ENCODE results near the gene CPTP.

The CPTP gene

DNA sequence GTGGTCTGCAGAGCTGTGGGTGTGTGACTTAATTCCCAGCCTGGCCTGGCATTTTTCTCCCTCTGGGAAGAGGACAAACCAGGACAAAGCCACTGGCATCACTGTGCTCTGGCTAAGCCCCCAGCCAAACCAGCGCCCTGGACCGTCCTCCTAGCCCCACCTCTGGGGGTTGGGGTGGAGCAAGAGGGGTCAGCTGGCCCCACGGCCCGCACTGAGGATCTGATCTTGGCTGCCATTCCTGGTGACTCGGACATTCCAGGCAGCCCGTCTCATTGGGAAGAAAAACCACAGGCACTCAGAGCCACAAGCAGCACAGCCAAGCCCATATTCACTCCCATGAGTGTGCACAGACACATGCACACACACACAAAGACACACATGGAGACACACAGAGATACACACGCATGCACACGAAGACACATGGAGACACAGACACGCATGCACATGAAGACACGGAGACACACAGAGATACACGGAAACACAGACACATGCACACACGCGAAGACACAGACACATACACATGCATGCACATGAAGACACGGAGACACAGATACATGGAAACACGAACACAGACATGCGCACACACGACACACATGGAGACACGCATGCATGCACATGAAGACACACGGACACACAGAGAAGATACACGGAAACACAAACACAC, 36.0 kb downstream of the CPTP start:
- Histone ChIP-seq H3K27me3 (ENCODE audit: control insufficient read depth, insufficient read depth, low read length) (no peaks in the 10 kb centered on the region), H3K36me3 (ENCODE audit: control insufficient read depth, insufficient read depth, low read length) (no peaks in the 10 kb centered on the region), H3K79me2 (no peaks in the 10 kb centered on the region), H3K4me3 (ENCODE audit: low read depth, low read length) (no peak overlapping the region), H2AFZ (no peak overlapping the region), H3K9ac (no peak overlapping the region), H3K4me2 (ENCODE audit: low read length) (no peak overlapping the region), H3K27ac (no peak overlapping the region), H3K4me1 (no peaks in the 10 kb centered on the region), H3K9me3 (ENCODE audit: control insufficient read depth, low read length) (no peaks in the 10 kb centered on the region)
- TF ChIP-seq, protein P1, sequence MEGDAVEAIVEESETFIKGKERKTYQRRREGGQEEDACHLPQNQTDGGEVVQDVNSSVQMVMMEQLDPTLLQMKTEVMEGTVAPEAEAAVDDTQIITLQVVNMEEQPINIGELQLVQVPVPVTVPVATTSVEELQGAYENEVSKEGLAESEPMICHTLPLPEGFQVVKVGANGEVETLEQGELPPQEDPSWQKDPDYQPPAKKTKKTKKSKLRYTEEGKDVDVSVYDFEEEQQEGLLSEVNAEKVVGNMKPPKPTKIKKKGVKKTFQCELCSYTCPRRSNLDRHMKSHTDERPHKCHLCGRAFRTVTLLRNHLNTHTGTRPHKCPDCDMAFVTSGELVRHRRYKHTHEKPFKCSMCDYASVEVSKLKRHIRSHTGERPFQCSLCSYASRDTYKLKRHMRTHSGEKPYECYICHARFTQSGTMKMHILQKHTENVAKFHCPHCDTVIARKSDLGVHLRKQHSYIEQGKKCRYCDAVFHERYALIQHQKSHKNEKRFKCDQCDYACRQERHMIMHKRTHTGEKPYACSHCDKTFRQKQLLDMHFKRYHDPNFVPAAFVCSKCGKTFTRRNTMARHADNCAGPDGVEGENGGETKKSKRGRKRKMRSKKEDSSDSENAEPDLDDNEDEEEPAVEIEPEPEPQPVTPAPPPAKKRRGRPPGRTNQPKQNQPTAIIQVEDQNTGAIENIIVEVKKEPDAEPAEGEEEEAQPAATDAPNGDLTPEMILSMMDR (IDR thresholded peaks at IDR 0.05), result no peak

DNA sequence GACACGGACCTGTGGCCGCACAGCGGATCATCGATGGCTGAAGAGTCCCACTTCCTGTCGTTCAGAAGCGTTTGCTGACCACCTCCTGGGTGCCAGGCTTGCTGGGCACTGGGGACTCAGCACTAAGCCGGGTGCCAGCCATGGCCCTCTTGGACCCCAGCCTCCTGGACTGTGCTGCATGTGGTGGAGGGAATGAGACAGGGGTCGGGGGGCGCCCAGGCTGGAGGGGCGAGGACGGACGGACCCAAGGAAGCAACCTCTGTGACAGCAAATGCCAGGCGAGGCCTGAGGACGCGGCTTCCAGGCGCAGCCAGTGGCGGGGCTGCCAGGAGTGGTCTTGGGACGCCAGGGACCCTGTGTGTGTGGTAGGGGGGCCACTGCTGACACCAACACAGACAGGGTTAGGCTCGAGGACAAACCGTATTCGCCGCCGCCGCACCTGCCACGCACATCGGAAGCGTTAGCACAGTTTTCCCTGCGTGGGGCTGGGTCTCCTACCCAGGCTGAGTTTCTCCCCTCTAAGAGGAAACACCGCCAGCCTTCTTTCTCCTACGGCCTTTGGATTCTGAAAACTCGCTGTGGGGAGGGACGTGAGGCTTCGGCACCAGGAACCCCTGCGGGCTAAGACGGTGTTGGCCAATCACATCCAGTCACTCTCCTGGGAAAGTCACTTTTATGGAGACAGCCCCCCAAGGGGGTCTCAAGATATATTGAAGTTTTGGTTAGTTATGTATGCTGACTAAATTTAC, 36.8 kb downstream of the CPTP start:
- Histone ChIP-seq H3K27ac (no peak overlapping the region), H3K27me3 (ENCODE audit: control insufficient read depth, insufficient read depth, low read length) (no peaks in the 10 kb centered on the region), H2AFZ (no peak overlapping the region), H3K36me3 (ENCODE audit: control insufficient read depth, insufficient read depth, low read length) (no peaks in the 10 kb centered on the region), H3K79me2 (no peaks in the 10 kb centered on the region), H3K9me3 (ENCODE audit: control insufficient read depth, low read length) (no peaks in the 10 kb centered on the region), H3K4me1 (no peaks in the 10 kb centered on the region), H3K9ac (no peak overlapping the region), H3K4me2 (ENCODE audit: low read length) (no peak overlapping the region), H3K4me3 (ENCODE audit: low read depth, low read length) (no peak overlapping the region)
- TF ChIP-seq, protein P1 (IDR thresholded peaks at IDR 0.05), result no peak

DNA sequence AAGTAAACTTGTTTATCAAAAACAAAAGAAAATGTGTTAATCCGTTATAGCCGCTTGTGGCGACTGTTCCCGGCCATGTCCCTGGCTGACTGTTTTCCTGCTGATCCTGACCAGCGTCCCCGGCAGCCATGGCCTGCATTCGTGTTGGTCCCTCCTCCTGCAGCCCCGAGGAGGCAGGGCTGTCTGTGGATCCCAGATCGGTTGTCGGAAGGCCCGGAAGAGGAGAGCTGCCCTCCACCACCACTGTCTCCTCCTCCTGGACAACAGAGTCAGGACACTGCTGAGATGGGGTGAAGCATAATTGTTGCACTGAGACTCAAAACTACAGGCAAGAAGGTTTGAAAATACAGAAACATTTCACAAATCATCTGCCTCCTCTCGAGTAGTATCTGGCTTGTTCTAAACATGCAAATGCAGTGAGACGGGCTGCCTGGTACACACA, 37.4 kb downstream of the CPTP start:
- Histone ChIP-seq H3K27ac (no peak overlapping the region), H3K36me3 (ENCODE audit: control insufficient read depth, insufficient read depth, low read length) (no peaks in the 10 kb centered on the region), H3K9ac (no peak overlapping the region)

DNA sequence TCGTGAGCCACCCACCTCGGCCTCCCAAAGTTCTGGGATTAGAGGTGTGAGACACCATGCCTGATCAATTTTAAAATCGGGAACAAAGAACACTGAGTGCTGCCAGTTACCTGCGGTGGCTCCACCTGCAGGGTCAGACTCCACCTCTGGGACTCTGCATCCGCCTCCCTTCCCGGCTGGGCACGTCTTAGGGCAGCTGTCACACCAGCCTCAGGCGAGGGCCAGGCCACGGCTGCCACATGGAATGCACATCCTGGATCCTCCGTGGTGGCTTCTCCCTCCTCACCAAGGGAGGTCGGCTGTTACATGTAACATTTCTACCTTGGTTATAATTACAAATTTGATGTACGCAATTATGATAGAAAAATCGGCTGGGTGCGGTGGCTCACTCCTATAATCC, 39.7 kb downstream of the CPTP start:
- TF ChIP-seq, protein P1 (IDR thresholded peaks at IDR 0.05), result no peak
- no peaks in the 10 kb centered on the region for H3K79me2 ChIP-seq
- no peaks in the 10 kb centered on the region for H3K9me3 ChIP-seq (ENCODE audit: control insufficient read depth, low read length)
- H3K4me3 ChIP-seq (ENCODE audit: low read depth, low read length), result no peak overlapping the region
- no peaks in the 10 kb centered on the region for H3K36me3 ChIP-seq (ENCODE audit: control insufficient read depth, insufficient read depth, low read length)
- no peak overlapping the region for H3K4me2 ChIP-seq (ENCODE audit: low read length)
- no peak overlapping the region for H3K9ac ChIP-seq
- no peak overlapping the region for H3K27ac ChIP-seq
- no peaks in the 10 kb centered on the region for H3K4me1 ChIP-seq
- no peak overlapping the region for H2AFZ ChIP-seq
- no peaks in the 10 kb centered on the region for H3K27me3 ChIP-seq (ENCODE audit: control insufficient read depth, insufficient read depth, low read length)

More for the DNA sequence above, 37.4 kb downstream of the CPTP start:
- no peaks in the 10 kb centered on the region for H3K27me3 ChIP-seq (ENCODE audit: control insufficient read depth, insufficient read depth, low read length)
- H2AFZ ChIP-seq, result no peak overlapping the region
- H3K4me2 ChIP-seq (ENCODE audit: low read length), result no peak overlapping the region
- H3K79me2 ChIP-seq, result no peaks in the 10 kb centered on the region
- H3K9me3 ChIP-seq (ENCODE audit: control insufficient read depth, low read length), result no peaks in the 10 kb centered on the region
- TF ChIP-seq, protein P1 (IDR thresholded peaks at IDR 0.05), result no peak
- no peak overlapping the region for H3K4me3 ChIP-seq (ENCODE audit: low read depth, low read length)
- no peaks in the 10 kb centered on the region for H3K4me1 ChIP-seq

Data from parathyroid adenoma (tissue), 2 donors.